Transverse colon (tissue), 4 donors: ENCODE measurements around the gene OR2V2.

Experiments used
- CTCF ChIP-seq, 5 experiments: fragments of 200-600 bp in 3 of 5; fragments of 450-650 bp in 2 of 5; sonication (generic) in 3 of 5; IDR thresholded peaks; 1 replicate in 2 of 5; 2 replicates in 3 of 5; pipeline ENCODE4 v1.5.1; 2016 to 2017; ENCODE audit warnings: antibody characterized with exemption in 5 of 5, inconsistent platforms in 3 of 5, mild to moderate bottlenecking in 2 of 5, moderate library complexity in 1 of 5
- EP300 ChIP-seq: sonication (generic); formaldehyde crosslinking; IDR thresholded peaks from one replicate; pipeline ENCODE4 v1.6.1; 2017; ENCODE audit warnings: antibody characterized with exemption, low read depth
- POLR2A ChIP-seq: fragments of 450-650 bp; IDR thresholded peaks from one replicate; pipeline ENCODE4 v1.6.1; 2016; ENCODE audit warnings: antibody characterized with exemption, mild to moderate bottlenecking, moderate library complexity
- POLR2AphosphoS5 ChIP-seq, 3 donors: sonication (generic); formaldehyde crosslinking; IDR thresholded peaks; one replicate each; pipeline ENCODE4 v1.6.1; 2016; ENCODE audit warnings: antibody characterized with exemption in 3 of 3

- TF ChIP-seq CTCF (IDR thresholded peaks at IDR 0.05) (no peak), POLR2AphosphoS5 (IDR thresholded peaks at IDR 0.05) (no peak), POLR2A (no peak), EP300 (no peak)
Observed at GRCh38 chr5:181173420-181174342, 26.3 kb downstream of the OR2V2 start.
